HepG2 (cell line): ENCODE measurements around the gene GNAI2.

Experiments
- CERS6 ChIP-seq: sonication (generic); formaldehyde crosslinking; IDR thresholded peaks from 2 replicates; pipeline ENCODE4 v1.5.0; 2020; ENCODE audit warnings: missing genetic modification reagents
- CTCF ChIP-seq: sonication (generic); formaldehyde crosslinking; IDR thresholded peaks from 2 replicates; pipeline ENCODE4 v1.5.0; 2020; ENCODE audit warnings: mild to moderate bottlenecking, missing genetic modification reagents, moderate library complexity
- ELF1 ChIP-seq: sonication (generic); formaldehyde crosslinking; IDR thresholded peaks from 2 replicates; pipeline ENCODE4 v1.4.0; 2020; ENCODE audit warnings: missing genetic modification reagents
- HMGXB4 ChIP-seq, 2 experiments: sonication (generic) in 1 of 2; formaldehyde crosslinking in 1 of 2; IDR thresholded peaks; 2 replicates each; pipeline versions ENCODE4 v1.4.0 to v1.6.1; 2018 to 2020; ENCODE audit warnings: missing genetic modification reagents in 2 of 2, borderline replicate concordance in 1 of 2, low read depth in 1 of 2, mild to moderate bottlenecking in 1 of 2, missing biosample characterization in 1 of 2
- HOXA5 ChIP-seq: sonication (generic); formaldehyde crosslinking; IDR thresholded peaks from 2 replicates; pipeline ENCODE4 v1.4.0; 2020; ENCODE audit warnings: missing genetic modification reagents
- NCOA5 ChIP-seq: sonication (generic); formaldehyde crosslinking; IDR thresholded peaks from 2 replicates; pipeline ENCODE4 v1.4.0; 2020; ENCODE audit warnings: missing genetic modification reagents
- PBX3 ChIP-seq: sonication (generic); formaldehyde crosslinking; IDR thresholded peaks from 2 replicates; pipeline ENCODE4 v1.8.1; 2023; ENCODE audit warnings: missing genetic modification reagents, inconsistent platforms, borderline replicate concordance
- YY1 ChIP-seq: IDR thresholded peaks from 2 replicates; pipeline ENCODE4 v1.6.1; 2011; ENCODE audit warnings: low read length, low read depth, moderate library complexity, mild to moderate bottlenecking; ENCODE audit not compliant: insufficient read depth, insufficient replicate concordance
- ZNF282 ChIP-seq: fragments of 450-650 bp; IDR thresholded peaks from 2 replicates; pipeline ENCODE4 v1.6.1; 2018; ENCODE audit not compliant: partially characterized antibody

GRCh38 chr3:50296721-50297383, 60.8 kb downstream of the GNAI2 start:
- no peak for TF ChIP-seq CTCF (CRISPR knock-in tag)
- no peak for TF ChIP-seq ELF1
- no peak for TF ChIP-seq HMGXB4 (CRISPR knock-in tag; IDR thresholded peaks at IDR 0.05; ENCODE audit: borderline replicate concordance in 1 of 2, low read depth in 1 of 2)
- TF ChIP-seq NCOA5 (CRISPR knock-in tag) = no peak
- no peak for TF ChIP-seq HOXA5 (CRISPR knock-in tag)
- TF ChIP-seq PBX3 (CRISPR knock-in tag) = no peak
- TF ChIP-seq CERS6 (CRISPR knock-in tag) = no peak
- no peak for TF ChIP-seq ZNF282
- TF ChIP-seq YY1 = no peak
